Fibroblast of the conjunctiva (primary cell): Measurements from ENCODE around the gene SLC25A12.
"Not testable (repeated sequence)": the region's sequence is repeated elsewhere in the genome, so short reads cannot be mapped to it uniquely, and the experiment has no call there.

Experiments used
- DNase-seq: peaks from one replicate; pipeline ENCODE4 v3.0.0-alpha.2; 2010; ENCODE audit warnings: low read depth

Gene SLC25A12

GRCh38 chr2:171791361-171791760 is 102.7 kb downstream of the SLC25A12 start:
- DNase-seq, result no peak

GRCh38 chr2:171789956-171790355 is 104.1 kb downstream of the SLC25A12 start:
- DNase-seq, result no peak

GRCh38 chr2:171788316-171788993 is 105.6 kb downstream of the SLC25A12 start:
- no peak for DNase-seq

- no peak for DNase-seq
Measured at GRCh38 chr2:171787333-171788072, 106.5 kb downstream of the SLC25A12 start.

GRCh38 chr2:171785450-171785849 is 108.6 kb downstream of the SLC25A12 start:
- no peak for DNase-seq

GRCh38 chr2:171778515-171778914 is 115.5 kb downstream of the SLC25A12 start:
- no peak for DNase-seq

GRCh38 chr2:171774581-171774980 is 119.5 kb downstream of the SLC25A12 start:
- DNase-seq, result not testable (repeated sequence)

- no peak for DNase-seq
Measured at GRCh38 chr2:171772373-171772772, 121.7 kb downstream of the SLC25A12 start.

- DNase-seq, result no peak
Measured at GRCh38 chr2:171771463-171771862, 122.6 kb downstream of the SLC25A12 start.

GRCh38 chr2:171763602-171764001 is 130.4 kb downstream of the SLC25A12 start:
- no peak for DNase-seq

- peak; percentile 12 for DNase-seq
Measured at GRCh38 chr2:171762879-171763573, 131.0 kb downstream of the SLC25A12 start.

GRCh38 chr2:171761176-171761575 is 132.9 kb downstream of the SLC25A12 start:
- DNase-seq, result not testable (repeated sequence)

GRCh38 chr2:171758762-171759161 is 135.3 kb downstream of the SLC25A12 start:
- DNase-seq, result not testable (repeated sequence)

GRCh38 chr2:171754254-171754939 is 139.6 kb downstream of the SLC25A12 start:
- DNase-seq, result no peak

GRCh38 chr2:171747371-171747770 is 146.7 kb downstream of the SLC25A12 start:
- DNase-seq, result no peak

- no peak for DNase-seq
Measured at GRCh38 chr2:171745806-171746205, 148.2 kb downstream of the SLC25A12 start.

- no peak for DNase-seq
Measured at GRCh38 chr2:171745141-171745540, 148.9 kb downstream of the SLC25A12 start.

- DNase-seq, result no peak
Measured at GRCh38 chr2:171742760-171743159, 151.3 kb downstream of the SLC25A12 start.

- DNase-seq, result no peak
Measured at GRCh38 chr2:171741189-171741588, 152.9 kb downstream of the SLC25A12 start.

- no peak for DNase-seq
Measured at GRCh38 chr2:171735991-171736710, 157.9 kb downstream of the SLC25A12 start.
